ENCODE results near the gene CLEC12A.
A peak's percentile ranks its signal among the peaks of the same experiment; 100 is the strongest.
"Not testable (repeated sequence)": the region's sequence is repeated elsewhere in the genome, so short reads cannot be mapped to it uniquely, and the experiment has no call there.

Gene CLEC12A

GRCh38 chr12:9947674-9948073, 23.5 kb upstream of the CLEC12A start:
- TF ChIP-seq, protein P1, sequence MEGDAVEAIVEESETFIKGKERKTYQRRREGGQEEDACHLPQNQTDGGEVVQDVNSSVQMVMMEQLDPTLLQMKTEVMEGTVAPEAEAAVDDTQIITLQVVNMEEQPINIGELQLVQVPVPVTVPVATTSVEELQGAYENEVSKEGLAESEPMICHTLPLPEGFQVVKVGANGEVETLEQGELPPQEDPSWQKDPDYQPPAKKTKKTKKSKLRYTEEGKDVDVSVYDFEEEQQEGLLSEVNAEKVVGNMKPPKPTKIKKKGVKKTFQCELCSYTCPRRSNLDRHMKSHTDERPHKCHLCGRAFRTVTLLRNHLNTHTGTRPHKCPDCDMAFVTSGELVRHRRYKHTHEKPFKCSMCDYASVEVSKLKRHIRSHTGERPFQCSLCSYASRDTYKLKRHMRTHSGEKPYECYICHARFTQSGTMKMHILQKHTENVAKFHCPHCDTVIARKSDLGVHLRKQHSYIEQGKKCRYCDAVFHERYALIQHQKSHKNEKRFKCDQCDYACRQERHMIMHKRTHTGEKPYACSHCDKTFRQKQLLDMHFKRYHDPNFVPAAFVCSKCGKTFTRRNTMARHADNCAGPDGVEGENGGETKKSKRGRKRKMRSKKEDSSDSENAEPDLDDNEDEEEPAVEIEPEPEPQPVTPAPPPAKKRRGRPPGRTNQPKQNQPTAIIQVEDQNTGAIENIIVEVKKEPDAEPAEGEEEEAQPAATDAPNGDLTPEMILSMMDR (IDR thresholded peaks at IDR 0.05; ENCODE audit: extremely low read depth, missing control alignments), result no peak
- DNase-seq (ENCODE audit: low spot score), result no peak

GRCh38 chr12:9948606-9949296, 22.5 kb upstream of the CLEC12A start:
- DNase-seq (ENCODE audit: low spot score), result peak; percentile 74
- TF ChIP-seq, protein P1 (IDR thresholded peaks at IDR 0.05; ENCODE audit: extremely low read depth, missing control alignments), result no peak

DNA sequence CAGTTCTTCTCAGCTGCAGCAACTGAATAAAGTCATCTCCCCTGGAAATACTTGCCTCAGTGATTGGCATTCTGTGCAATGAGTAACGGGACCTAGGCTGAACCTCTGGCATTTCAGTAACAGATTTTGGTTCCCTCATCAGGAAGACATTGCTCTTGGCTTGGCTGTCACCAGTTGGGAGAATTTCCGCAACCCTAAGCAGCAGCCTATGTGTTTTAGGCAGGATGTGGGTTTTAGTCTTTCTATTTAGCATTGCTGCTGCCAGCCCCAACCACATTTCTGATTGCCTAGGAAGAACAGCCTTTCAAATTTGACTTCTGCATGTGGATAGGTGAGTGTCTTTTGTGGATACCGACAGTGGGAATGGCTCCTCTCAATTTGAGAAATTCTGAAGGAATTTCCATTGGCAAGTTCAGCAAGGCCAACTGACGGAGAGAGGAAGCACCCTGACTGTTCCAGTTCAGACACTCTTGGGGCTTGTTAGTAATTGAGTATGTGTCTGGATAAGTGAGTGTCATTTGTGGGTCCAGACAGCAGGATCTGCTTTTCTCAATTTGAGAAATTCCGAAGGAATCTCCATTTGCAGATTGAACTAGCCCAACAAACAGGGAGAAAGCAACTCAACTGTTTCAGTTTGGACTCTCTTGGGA, 20.1 kb upstream of the CLEC12A start:
- TF ChIP-seq, protein P1 (IDR thresholded peaks at IDR 0.05; ENCODE audit: extremely low read depth, missing control alignments), result no peak
- no peak for DNase-seq (ENCODE audit: low spot score)

- not testable (repeated sequence) for DNase-seq (ENCODE audit: low spot score)
Observed at GRCh38 chr12:9952954-9953729, 18.1 kb upstream of the CLEC12A start.

GRCh38 chr12:9957834-9958233, 13.4 kb upstream of the CLEC12A start:
- TF ChIP-seq, protein P1 (IDR thresholded peaks at IDR 0.05; ENCODE audit: extremely low read depth, missing control alignments), result no peak
- no peak for DNase-seq (ENCODE audit: low spot score)

DNA sequence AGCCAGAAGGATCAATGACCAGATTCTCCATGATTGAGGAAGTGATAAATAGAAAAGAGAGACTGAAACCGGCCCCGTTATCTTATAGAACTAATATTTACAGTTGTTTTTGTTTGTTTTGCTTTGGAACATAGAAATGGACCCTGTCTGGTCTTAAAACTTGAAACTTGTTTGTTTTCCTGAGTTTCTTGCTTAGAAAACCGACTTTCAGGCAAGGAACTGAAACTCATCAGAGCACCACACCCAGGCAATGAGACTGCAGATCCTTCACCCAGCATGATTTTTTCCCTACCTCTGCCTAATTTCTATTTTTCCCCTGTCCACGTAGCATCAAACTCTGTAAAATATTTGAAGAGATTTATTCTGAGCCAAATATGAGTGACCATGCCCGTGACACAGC, 10.6 kb upstream of the CLEC12A start:
- TF ChIP-seq, protein P1 (IDR thresholded peaks at IDR 0.05; ENCODE audit: extremely low read depth, missing control alignments), result no peak
- no peak for DNase-seq (ENCODE audit: low spot score)

GRCh38 chr12:9961106-9961505, 10.1 kb upstream of the CLEC12A start:
- DNase-seq (ENCODE audit: low spot score), result no peak
- TF ChIP-seq, protein P1 (IDR thresholded peaks at IDR 0.05; ENCODE audit: extremely low read depth, missing control alignments), result no peak

All from GM20000 (cell line).